SU-DHL-6 (cell line): ENCODE data around the gene PLCH1.

Experiments used
- H2AFZ ChIP-seq: fragments of 200-600 bp; sonication (generic); 2 replicates; pipeline ENCODE4 v1.6.1; 2014; ENCODE audit warnings: low read depth, mild to moderate bottlenecking, moderate library complexity, mixed read lengths, antibody characterized with exemption, low read length; ENCODE audit not compliant: severe bottlenecking
- H3F3A ChIP-seq: fragments of 200-600 bp; shearing (Covaris generic); 2 replicates; pipeline ENCODE4 v1.6.0; 2016; ENCODE audit warnings: antibody characterized with exemption, mild to moderate bottlenecking; ENCODE audit not compliant: insufficient read depth
- H3K27ac ChIP-seq: fragments of 200-600 bp; sonication (generic); 2 replicates; pipeline ENCODE4 v1.5.1; 2016; ENCODE audit warnings: low read depth, mild to moderate bottlenecking, low read length, moderate library complexity, mixed read lengths
- H3K27me3 ChIP-seq: fragments of 200-600 bp; sonication (generic), shearing (Covaris generic); 2 replicates; pipeline ENCODE4 v1.6.0; 2014; ENCODE audit warnings: mild to moderate bottlenecking, low read length
- H3K36me3 ChIP-seq: fragments of 200-600 bp; sonication (generic); 2 replicates; pipeline ENCODE4 v1.6.1; 2014; ENCODE audit warnings: mild to moderate bottlenecking, low read length, mixed read lengths
- H3K4me2 ChIP-seq: fragments of 300-600, 200-600 bp; shearing (Covaris generic), sonication (generic); 2 replicates; pipeline ENCODE4 v1.6.0; 2014; ENCODE audit warnings: low read length, low read depth, mild to moderate bottlenecking; ENCODE audit not compliant: poor library complexity, severe bottlenecking
- H3K4me3 ChIP-seq: fragments of 200-600 bp; sonication (generic); 2 replicates; pipeline ENCODE4 v1.5.1; 2014; ENCODE audit warnings: antibody characterized with exemption, low read length, mild to moderate bottlenecking, mixed read lengths; ENCODE audit not compliant: insufficient read depth, poor library complexity, severe bottlenecking
- H3K79me2 ChIP-seq: fragments of 200-600 bp; sonication (generic); 2 replicates; pipeline ENCODE4 v1.6.1; 2014; ENCODE audit warnings: mild to moderate bottlenecking, low read length, moderate library complexity; ENCODE audit not compliant: insufficient read depth
- H3K9ac ChIP-seq: fragments of 200-600 bp; sonication (generic); 2 replicates; pipeline ENCODE4 v1.7.0; 2014; ENCODE audit warnings: mild to moderate bottlenecking, low read length
- H3K9me2 ChIP-seq: fragments of 200-600 bp; sonication (generic); replicated peaks from 2 replicates; pipeline ENCODE4 v1.6.1; 2014; ENCODE audit warnings: low read length; ENCODE audit not compliant: insufficient read depth
- H3K9me3 ChIP-seq: fragments of 200-600 bp; sonication (generic); 2 replicates; pipeline ENCODE4 v1.6.1; 2014; ENCODE audit warnings: low read length, mixed read lengths; ENCODE audit not compliant: insufficient read depth
- H4K20me1 ChIP-seq: fragments of 200-600 bp; sonication (generic); 2 replicates; pipeline ENCODE4 v1.6.1; 2014; ENCODE audit warnings: low read depth, mild to moderate bottlenecking, antibody characterized with exemption, low read length, moderate library complexity, mixed read lengths
- EZH2phosphoT487 ChIP-seq: fragments of 200-600 bp; sonication (generic), shearing (Covaris generic); conservative IDR thresholded peaks from 2 replicates; pipeline ENCODE4 v1.6.1; 2018; ENCODE audit warnings: mild to moderate bottlenecking, antibody characterized with exemption, low read length, moderate library complexity, mixed read lengths
- TF ChIP-seq, protein P1 (sequence below): fragments of 200-600 bp; sonication (generic); IDR thresholded peaks from one replicate; pipeline ENCODE4 v1.5.1; 2017; ENCODE audit warnings: antibody characterized with exemption, mild to moderate bottlenecking, low read length, moderate library complexity; ENCODE audit not compliant: insufficient read depth, poor library complexity, severe bottlenecking

PLCH1 gene

DNA sequence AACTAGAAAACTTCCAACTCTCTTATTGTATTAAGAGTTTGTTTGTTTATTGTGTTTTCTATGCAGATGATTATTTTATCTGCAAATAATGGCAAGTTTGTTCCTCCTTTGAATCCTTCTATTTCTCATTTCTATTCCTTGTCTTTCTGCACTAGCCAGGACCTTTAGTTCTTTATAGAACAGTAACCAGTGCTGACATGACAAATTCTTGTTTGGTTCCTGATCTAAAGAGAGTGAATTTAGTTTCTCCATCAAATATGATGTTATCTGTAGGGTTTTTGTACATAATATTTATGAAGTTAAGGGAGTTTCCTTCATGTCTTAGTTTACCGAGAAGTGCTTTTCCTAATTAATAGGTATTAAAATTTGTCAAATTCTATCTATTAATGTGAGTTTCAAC, 350.6 kb downstream of the PLCH1 start:
- H3K36me3 ChIP-seq, result no peaks in the 10 kb centered on the region
- no peak overlapping the region for H3K4me3 ChIP-seq
- H3K27me3 ChIP-seq, result no peaks in the 10 kb centered on the region
- H3K27ac ChIP-seq, result no peak overlapping the region
- H4K20me1 ChIP-seq, result no peaks in the 10 kb centered on the region
- no peak overlapping the region for H2AFZ ChIP-seq
- H3K9ac ChIP-seq, result no peak overlapping the region
- H3K9me3 ChIP-seq, result no peaks in the 10 kb centered on the region
- no peaks in the 10 kb centered on the region for H3K79me2 ChIP-seq
- no peak overlapping the region for H3K4me2 ChIP-seq
- no peaks in the 10 kb centered on the region for H3K9me2 ChIP-seq
- no peaks in the 10 kb centered on the region for H3F3A ChIP-seq
- no peak for TF ChIP-seq EZH2phosphoT487

- no peaks in the 10 kb centered on the region for H3K9me3 ChIP-seq
- H3K79me2 ChIP-seq, result no peaks in the 10 kb centered on the region
- H4K20me1 ChIP-seq, result no peaks in the 10 kb centered on the region
- H3K27ac ChIP-seq, result no peak overlapping the region
- H3K4me2 ChIP-seq, result no peak overlapping the region
- no peak overlapping the region for H2AFZ ChIP-seq
- no peaks in the 10 kb centered on the region for H3F3A ChIP-seq
- no peaks in the 10 kb centered on the region for H3K27me3 ChIP-seq
- TF ChIP-seq, protein P1, sequence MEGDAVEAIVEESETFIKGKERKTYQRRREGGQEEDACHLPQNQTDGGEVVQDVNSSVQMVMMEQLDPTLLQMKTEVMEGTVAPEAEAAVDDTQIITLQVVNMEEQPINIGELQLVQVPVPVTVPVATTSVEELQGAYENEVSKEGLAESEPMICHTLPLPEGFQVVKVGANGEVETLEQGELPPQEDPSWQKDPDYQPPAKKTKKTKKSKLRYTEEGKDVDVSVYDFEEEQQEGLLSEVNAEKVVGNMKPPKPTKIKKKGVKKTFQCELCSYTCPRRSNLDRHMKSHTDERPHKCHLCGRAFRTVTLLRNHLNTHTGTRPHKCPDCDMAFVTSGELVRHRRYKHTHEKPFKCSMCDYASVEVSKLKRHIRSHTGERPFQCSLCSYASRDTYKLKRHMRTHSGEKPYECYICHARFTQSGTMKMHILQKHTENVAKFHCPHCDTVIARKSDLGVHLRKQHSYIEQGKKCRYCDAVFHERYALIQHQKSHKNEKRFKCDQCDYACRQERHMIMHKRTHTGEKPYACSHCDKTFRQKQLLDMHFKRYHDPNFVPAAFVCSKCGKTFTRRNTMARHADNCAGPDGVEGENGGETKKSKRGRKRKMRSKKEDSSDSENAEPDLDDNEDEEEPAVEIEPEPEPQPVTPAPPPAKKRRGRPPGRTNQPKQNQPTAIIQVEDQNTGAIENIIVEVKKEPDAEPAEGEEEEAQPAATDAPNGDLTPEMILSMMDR, result no peak
- TF ChIP-seq EZH2phosphoT487, result no peak
- H3K4me3 ChIP-seq, result no peak overlapping the region
- H3K9ac ChIP-seq, result no peak overlapping the region
- no peaks in the 10 kb centered on the region for H3K36me3 ChIP-seq
- H3K9me2 ChIP-seq, result no peaks in the 10 kb centered on the region
Observed at GRCh38 chr3:155393316-155393715, 351.6 kb downstream of the PLCH1 start.

- no peak overlapping the region for H3K4me3 ChIP-seq
Observed at GRCh38 chr3:155392138-155392537, 352.7 kb downstream of the PLCH1 start.

DNA sequence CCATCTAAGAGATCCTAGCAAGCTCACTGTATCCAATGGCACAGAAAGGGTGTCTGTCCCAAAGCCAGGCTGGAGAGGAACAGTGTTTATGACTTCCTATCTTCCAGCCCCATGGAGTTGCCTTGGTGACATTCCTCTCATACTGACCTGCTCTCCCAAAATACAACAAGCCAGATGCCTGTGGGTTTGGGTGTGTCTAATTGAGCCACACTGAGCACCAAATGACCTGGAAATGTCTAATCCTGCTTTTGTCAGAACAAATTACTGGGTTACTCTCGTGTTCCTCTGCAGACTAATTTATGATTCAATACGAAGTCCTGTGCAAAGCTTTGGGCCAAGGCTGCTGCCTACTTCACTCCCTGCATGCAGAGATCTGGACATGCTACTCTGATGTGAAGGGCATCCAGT, 353.3 kb downstream of the PLCH1 start:
- TF ChIP-seq, protein P1, result no peak
- no peak for TF ChIP-seq EZH2phosphoT487
- Histone ChIP-seq H3K4me2 (no peak overlapping the region), H3K27me3 (no peaks in the 10 kb centered on the region), H3K9me2 (no peaks in the 10 kb centered on the region), H3K36me3 (no peaks in the 10 kb centered on the region), H3K9ac (no peak overlapping the region), H3F3A (no peaks in the 10 kb centered on the region), H2AFZ (no peak overlapping the region), H3K4me3 (no peak overlapping the region), H4K20me1 (no peaks in the 10 kb centered on the region), H3K79me2 (no peaks in the 10 kb centered on the region), H3K9me3 (no peaks in the 10 kb centered on the region), H3K27ac (no peak overlapping the region)

More at GRCh38 chr3:155392138-155392537, 352.7 kb downstream of the PLCH1 start:
- TF ChIP-seq EZH2phosphoT487, result no peak
- TF ChIP-seq, protein P1, result no peak
- no peak overlapping the region for H3K9ac ChIP-seq
- no peak overlapping the region for H3K4me2 ChIP-seq
- H4K20me1 ChIP-seq, result no peaks in the 10 kb centered on the region
- H3K27ac ChIP-seq, result no peak overlapping the region
- no peaks in the 10 kb centered on the region for H3K9me2 ChIP-seq
- no peaks in the 10 kb centered on the region for H3K36me3 ChIP-seq
- no peaks in the 10 kb centered on the region for H3K79me2 ChIP-seq
- no peak overlapping the region for H2AFZ ChIP-seq
- no peaks in the 10 kb centered on the region for H3F3A ChIP-seq
- H3K27me3 ChIP-seq, result no peaks in the 10 kb centered on the region
- H3K9me3 ChIP-seq, result no peaks in the 10 kb centered on the region
